Dermis microvascular lymphatic vessel endothelial cell (primary cell): ENCODE results near the gene ISLR. TPM values are rescaled to one million over a fixed set of nuclear protein-coding genes. Genes with fewer than 3 reads are reported as not detected.

ENCODE experiments used
- DNase-seq, 2 donors: peaks; one replicate each; pipeline versions ENCODE4 v3.0.0 to v3.0.0-alpha.2; 2010; ENCODE audit warnings: low read depth in 2 of 2
- total RNA-seq: library from RNA; depleted of rRNA; stranded (reverse); fragments of >200 nt; gene quantifications from 2 replicates; pipeline ENCODE4 v1.2.1, GENCODE V29; 2014

The ISLR gene
- total RNA-seq, 1 donor from 2014 or later: not detected

DNA sequence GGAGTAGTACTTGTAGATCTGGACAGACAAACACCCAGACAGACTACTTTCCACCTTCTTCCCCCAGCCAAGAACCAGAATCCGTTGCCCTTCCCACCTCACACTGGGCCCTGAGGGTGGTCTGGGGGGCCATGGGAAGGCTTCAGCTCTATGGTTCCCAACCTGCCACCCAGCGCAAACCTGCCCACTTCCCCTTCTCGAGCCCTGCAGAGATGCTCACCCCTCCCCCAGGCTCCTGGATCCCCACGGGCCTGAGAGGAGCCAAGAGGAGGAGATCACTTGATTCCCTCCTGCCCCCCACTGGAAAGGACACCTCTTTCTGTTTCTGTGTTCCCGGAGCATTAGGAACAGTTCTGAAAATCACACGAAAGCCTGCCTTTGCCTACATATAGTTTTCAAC, 20.4 kb downstream of the ISLR start:
- no peak for DNase-seq

DNA sequence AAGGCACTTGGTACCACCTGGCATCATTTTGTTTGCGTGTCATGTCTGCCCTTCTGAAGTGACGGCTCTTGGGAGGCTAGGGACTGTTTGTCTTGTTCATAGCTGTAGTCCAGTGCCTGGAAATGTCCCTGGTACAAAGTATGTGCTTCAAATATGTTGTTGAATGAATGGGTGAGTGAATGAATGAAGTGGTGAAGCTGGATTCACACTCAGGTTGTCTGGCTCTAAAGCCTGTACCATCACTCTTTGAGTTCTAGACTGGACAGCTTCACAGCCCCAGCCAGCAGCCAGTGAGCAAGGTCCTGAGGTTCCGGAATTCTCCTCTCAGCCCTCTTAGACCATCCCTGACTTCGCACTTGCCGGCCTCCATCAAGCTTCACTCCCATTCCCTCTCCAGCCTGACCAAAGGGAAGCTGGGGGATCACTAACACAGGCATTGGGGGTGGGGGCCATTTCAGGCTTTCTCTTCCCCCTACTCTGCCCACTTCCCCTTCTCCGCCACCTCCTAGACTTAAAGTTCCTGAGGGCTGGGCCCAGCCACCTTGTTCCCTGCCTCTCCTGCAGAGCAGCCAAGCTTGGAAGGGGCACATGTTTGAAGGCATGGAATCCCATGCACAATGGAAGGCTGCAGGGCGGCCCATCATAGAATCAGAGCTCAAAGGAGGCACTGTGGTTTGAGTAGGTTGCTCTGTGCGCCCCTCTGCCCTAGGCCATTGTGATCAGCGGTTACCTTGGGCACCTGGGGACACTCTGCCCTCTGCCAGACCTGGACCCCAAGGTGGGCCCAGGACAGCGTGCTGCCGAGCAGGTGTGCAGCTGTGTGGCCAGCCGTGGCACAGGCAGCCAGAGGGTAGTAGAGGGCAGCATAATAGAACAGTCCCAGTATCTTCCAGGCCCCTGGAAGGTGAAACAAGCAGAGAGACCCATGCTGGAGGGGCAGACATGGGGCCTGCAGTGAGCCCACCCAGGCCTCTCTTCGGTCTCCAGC, 21.4 kb downstream of the ISLR start:
- no peak for DNase-seq

- peak in 1 of 2 donors; percentile 60 for DNase-seq
Observed at GRCh38 chr15:74196175-74196574, 22.7 kb downstream of the ISLR start.

DNA sequence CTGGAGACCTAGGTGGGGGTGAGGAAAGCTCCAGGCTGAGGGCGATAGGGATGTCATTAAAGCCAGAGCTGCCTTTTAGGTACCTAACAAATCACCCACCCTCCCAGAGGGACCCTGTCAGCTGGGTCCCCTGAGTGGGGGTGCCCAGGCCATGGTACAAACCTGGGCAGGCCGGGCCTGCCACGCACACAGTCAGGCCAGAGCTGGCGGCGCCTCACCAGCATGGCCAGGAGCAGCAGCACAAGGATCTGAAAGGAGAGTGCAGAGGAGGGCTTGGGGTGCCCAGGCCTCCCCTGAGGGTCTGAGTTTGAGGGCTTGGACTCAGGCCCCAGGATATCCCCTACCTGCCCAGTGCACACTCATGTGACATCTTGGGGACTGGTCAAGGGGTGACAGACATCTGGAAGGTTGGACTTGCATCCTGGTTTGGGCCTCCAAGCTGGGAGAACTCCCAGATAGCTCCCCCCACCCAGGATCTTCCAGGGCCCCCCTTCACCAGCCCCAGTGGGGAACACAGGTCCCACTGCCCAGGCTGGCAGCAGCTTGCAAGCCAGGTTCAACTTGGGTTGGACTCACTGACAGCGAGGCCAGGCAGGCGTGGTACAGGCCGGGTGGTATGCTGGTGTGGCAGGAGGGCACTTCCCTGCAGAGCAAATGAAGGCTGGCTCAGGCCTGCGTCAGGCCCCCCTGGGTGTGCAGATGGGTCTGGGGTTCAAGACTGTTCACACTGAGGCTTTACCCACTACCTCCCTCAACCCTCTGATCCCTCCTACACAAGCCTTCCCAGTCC, 23.9 kb downstream of the ISLR start:
- DNase-seq: no peak

GRCh38 chr15:74199297-74199652, 25.8 kb downstream of the ISLR start:
- no peak for DNase-seq

- DNase-seq: peak; percentile 24 to 42
Observed at GRCh38 chr15:74200412-74200815, 26.9 kb downstream of the ISLR start.

- no peak for DNase-seq
Observed at GRCh38 chr15:74200871-74201419, 27.4 kb downstream of the ISLR start.

- no peak for DNase-seq
Observed at GRCh38 chr15:74201710-74202420, 28.4 kb downstream of the ISLR start.

GRCh38 chr15:74202452-74203401, 29.2 kb downstream of the ISLR start, which contains the start of gene STRA6:
Gene STRA6 (minus strand): TSS chr15:74202787. CDS start chr15:74202267, 520 bp downstream.
- DNase-seq: no peak

DNA sequence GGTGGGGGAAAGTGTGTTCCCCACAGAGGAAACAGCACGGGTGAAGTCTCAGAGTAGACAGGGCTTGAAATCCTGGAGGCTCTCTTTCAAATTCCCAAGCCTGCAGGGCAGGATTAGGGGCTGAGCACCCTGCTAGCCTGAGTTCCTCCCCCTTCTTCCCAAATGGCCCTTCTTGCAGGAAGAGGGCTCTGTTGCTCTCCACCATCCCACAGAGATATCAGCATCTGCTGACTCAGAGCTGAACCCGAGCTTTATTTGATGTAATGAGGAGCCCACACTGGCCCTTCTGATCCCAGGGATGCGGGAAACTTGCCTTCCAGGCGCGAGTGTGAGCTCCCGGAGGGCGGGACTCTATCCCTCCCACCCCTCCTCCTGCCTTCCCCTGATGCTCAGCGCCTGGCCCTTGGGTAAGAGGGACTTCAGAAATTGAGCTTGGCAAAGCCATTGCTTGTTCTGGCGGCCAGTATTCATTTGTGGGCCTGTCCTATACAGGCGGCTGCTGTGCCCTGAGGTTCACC, 30.5 kb downstream of the ISLR start:
- no peak for DNase-seq

DNA sequence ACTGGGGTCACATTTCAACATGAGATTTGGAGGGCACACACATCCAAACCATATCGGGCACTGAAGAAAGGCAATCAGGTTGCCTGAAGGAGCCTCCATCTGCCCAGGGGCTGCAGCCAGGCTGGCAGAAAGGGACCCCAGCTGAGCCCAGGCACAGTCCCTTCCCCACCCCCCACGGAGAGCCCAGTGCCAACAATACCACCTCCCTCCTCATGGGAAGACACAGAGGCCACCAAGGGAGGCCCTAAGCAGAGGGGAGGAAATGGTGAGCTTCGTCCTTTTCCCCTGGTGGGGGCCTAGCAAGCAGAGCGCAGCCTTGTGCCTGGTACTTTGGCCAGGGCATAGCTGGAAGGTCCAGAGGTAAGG, 32.1 kb downstream of the ISLR start:
- DNase-seq: no peak

GRCh38 chr15:74206801-74207281, 33.3 kb downstream of the ISLR start:
- no peak for DNase-seq

DNA sequence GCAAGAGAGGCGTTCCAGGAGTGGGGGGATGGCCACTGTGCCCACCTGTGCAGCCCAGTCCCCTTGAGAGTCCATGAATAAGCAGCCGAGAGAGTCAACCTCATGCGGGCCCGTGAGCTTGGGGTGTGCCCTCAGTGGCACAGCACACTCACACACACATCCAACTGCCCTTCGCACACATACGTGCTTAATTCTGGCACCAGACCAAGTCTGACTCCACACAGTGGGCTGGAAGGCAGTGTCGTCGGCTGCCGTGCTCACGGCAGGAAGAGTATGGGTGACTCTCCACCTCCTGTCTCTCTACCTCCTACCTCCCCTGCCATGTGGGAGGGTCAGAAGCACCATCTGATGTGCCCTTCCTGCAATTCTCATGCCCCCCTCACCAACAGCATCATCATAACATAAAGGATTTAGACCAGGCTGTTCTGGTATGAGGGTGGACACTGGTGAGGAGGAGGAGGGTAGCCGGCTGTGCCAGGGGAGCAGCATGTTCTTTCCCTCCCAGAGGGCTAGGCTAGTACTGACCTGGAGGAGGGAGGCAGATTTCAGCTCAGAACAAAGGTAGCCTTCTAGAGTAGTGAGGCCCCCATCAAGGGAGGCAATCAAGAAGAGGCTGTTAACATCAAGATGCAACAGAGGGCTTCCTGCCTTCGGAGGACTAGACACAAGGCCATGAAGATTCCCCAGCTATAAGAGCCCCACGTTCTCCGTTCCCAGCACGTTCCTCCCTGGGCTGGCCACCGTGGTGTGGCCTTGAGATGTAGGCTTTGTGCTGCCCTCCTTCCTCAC, 34.3 kb downstream of the ISLR start:
- peak; percentile 24 to 30 for DNase-seq

DNA sequence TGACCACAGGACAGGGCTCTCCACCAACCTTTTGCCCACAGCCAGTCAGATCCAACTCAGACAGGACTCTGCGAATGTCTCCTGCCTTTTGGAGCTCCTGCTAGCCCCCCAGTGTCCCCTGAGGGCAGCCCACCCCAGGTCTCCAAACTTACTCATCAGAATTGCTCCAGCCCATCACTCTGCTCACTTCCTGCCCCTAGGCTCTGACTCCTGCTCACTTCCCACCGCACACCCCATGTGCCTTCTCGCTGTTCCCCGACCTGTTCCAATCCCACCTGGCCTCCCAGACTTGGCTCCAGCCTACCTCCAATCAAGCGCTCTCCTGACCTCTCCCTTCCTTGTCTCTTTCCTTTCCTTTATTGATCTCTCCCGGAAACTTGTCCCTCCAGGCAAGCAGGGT, 35.0 kb downstream of the ISLR start:
- no peak for DNase-seq

DNA sequence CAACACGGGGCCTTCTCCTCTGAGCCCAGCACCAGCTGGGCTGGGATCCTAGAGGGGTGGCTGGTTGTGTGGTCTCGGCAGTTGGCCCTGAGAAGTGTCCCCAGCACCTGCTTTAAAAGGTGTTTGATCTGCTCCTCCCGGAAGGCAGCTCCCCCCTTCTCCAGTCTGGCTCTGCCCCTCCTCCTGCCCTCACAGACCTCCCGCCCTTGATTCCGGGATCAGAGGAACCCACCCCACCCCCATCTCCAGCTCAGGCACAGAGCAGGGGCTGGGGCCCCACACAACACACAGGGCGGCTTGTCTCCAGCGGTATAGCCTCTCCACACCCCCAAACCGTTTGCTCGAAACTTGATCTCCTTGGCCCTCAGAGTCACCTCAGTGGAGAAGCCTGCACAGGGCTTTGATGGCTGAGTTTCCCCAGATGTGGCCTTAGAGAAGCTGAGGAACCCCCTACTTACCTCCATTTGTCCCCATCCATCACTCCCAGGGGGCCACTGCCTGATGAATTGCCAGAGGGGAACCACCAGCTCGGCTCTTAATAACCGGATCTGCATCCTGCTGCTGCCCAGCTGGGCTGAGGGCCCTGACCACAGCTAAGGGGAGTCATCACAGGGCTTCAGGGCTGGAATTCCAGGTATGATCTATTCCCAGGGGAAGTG, 35.5 kb downstream of the ISLR start:
- no peak for DNase-seq

- no peak for DNase-seq
Observed at GRCh38 chr15:74209560-74209958, 36.0 kb downstream of the ISLR start.

- no peak for DNase-seq
Observed at GRCh38 chr15:74209997-74210671, 36.6 kb downstream of the ISLR start.

GRCh38 chr15:74210729-74211128, 37.2 kb downstream of the ISLR start:
- DNase-seq: no peak
